WTC11 (cell line): ENCODE data around the gene ZNF426.

Experiments used
- ATF3 ChIP-seq: sonication (generic); formaldehyde crosslinking; conservative IDR thresholded peaks from 2 replicates; pipeline ENCODE4 v1.8.1; 2022; ENCODE audit warnings: mild to moderate bottlenecking, missing genetic modification reagents
- CTCF ChIP-seq: fragments of 200-600 bp; IDR thresholded peaks from 2 replicates; pipeline ENCODE4 v1.8.0; 2022; ENCODE audit warnings: antibody characterized with exemption
- E2F4 ChIP-seq: sonication (generic); formaldehyde crosslinking; IDR thresholded peaks from 2 replicates; pipeline ENCODE4 v1.8.1; 2022; ENCODE audit warnings: low read depth, mild to moderate bottlenecking, moderate library complexity, missing genetic modification reagents, borderline replicate concordance
- ESRRA ChIP-seq: sonication (generic); formaldehyde crosslinking; IDR thresholded peaks from 2 replicates; pipeline ENCODE4 v1.8.1; 2022; ENCODE audit warnings: mild to moderate bottlenecking, missing genetic modification reagents, borderline replicate concordance
- IRF2 ChIP-seq: sonication (generic); formaldehyde crosslinking; IDR thresholded peaks from 2 replicates; pipeline ENCODE4 v1.8.0; 2022; ENCODE audit warnings: low read depth, missing genetic modification reagents, borderline replicate concordance
- JUN ChIP-seq: sonication (generic); formaldehyde crosslinking; IDR thresholded peaks from 2 replicates; pipeline ENCODE4 v1.8.0; 2023; ENCODE audit warnings: mild to moderate bottlenecking, missing genetic modification reagents
- MLX ChIP-seq: sonication (generic); formaldehyde crosslinking; IDR thresholded peaks from 2 replicates; pipeline ENCODE4 v1.8.1; 2023; ENCODE audit warnings: mild to moderate bottlenecking, missing genetic modification reagents, moderate library complexity
- MYBL2 ChIP-seq: sonication (generic); formaldehyde crosslinking; IDR thresholded peaks from 2 replicates; pipeline ENCODE4 v1.8.1; 2023; ENCODE audit warnings: mild to moderate bottlenecking, moderate library complexity, missing genetic modification reagents
- PREB ChIP-seq: sonication (generic); formaldehyde crosslinking; IDR thresholded peaks from 2 replicates; pipeline ENCODE4 v1.8.1; 2022; ENCODE audit warnings: mild to moderate bottlenecking, missing genetic modification reagents, moderate library complexity, borderline replicate concordance
- SMAD4 ChIP-seq: sonication (generic); formaldehyde crosslinking; IDR thresholded peaks from 2 replicates; pipeline ENCODE4 v1.8.0; 2022; ENCODE audit warnings: mild to moderate bottlenecking, missing genetic modification reagents
- SP1 ChIP-seq: sonication (generic); formaldehyde crosslinking; conservative IDR thresholded peaks from 2 replicates; pipeline ENCODE4 v1.8.1; 2022; ENCODE audit warnings: missing genetic modification reagents
- TEAD4 ChIP-seq: sonication (generic); formaldehyde crosslinking; IDR thresholded peaks from 2 replicates; pipeline ENCODE4 v1.8.0; 2022; ENCODE audit warnings: mild to moderate bottlenecking, missing genetic modification reagents
- ZNF121 ChIP-seq: sonication (generic); formaldehyde crosslinking; IDR thresholded peaks from 2 replicates; pipeline ENCODE4 v1.8.0; 2023; ENCODE audit warnings: missing genetic modification reagents
- ZNF671 ChIP-seq: fragments of 250-450 bp; sonication (Bioruptor Pico); IDR thresholded peaks from 2 replicates; pipeline ENCODE4 v1.8.0; 2021; ENCODE audit warnings: mild to moderate bottlenecking

- TF ChIP-seq CTCF (no peak), ESRRA (CRISPR knock-in tag) (no peak), IRF2 (CRISPR knock-in tag) (no peak), ZNF121 (CRISPR knock-in tag) (no peak), PREB (CRISPR knock-in tag) (no peak), TEAD4 (CRISPR knock-in tag) (no peak), ATF3 (CRISPR knock-in tag) (no peak), SMAD4 (CRISPR knock-in tag) (no peak), E2F4 (CRISPR knock-in tag) (no peak), JUN (CRISPR knock-in tag) (no peak), SP1 (no peak), MYBL2 (CRISPR knock-in tag) (no peak), MLX (CRISPR knock-in tag) (no peak), ZNF671 (CRISPR knock-in tag) (no peak)
These were observed 14.5 kb downstream of the ZNF426 start for GRCh38 chr19:9523885-9524474.
